ENCODE results near the gene ADGRA1.
"Not testable (repeated sequence)": the region's sequence is repeated elsewhere in the genome, so short reads cannot be mapped to it uniquely, and the experiment has no call there.

Gene ADGRA1, protein sequence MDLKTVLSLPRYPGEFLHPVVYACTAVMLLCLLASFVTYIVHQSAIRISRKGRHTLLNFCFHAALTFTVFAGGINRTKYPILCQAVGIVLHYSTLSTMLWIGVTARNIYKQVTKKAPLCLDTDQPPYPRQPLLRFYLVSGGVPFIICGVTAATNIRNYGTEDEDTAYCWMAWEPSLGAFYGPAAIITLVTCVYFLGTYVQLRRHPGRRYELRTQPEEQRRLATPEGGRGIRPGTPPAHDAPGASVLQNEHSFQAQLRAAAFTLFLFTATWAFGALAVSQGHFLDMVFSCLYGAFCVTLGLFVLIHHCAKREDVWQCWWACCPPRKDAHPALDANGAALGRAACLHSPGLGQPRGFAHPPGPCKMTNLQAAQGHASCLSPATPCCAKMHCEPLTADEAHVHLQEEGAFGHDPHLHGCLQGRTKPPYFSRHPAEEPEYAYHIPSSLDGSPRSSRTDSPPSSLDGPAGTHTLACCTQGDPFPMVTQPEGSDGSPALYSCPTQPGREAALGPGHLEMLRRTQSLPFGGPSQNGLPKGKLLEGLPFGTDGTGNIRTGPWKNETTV

DNA sequence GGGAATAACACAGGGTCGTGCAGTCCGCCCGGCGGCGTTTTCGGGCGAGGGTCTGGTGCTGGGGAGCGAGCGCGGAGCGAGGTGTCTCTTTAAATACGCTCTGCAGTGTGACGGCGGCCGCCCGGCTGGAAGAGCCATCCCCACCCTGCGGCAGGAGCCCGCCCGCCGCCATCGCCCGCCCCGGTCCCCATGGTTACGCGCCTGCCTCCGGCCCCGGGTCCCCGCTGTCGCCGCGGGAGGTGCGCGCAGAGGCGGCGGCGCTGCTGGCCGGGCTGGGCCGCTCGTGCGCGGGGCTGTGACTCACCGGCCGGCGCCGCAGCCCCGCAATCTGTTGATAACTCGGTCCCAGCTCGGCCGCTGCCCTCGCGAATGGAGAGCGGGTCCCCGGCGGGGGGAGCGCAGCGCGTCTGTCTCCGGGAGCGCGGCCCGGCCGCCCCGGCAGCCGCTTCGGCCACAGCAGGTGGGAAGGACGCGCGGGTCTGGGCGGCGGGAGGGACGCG, at the start of gene ADGRA1:
Gene ADGRA1 (plus strand): TSS at position 246 of the 500 bp plus-strand sequence. CDS start 986 bp downstream, outside the sequence.
- no peak for DNase-seq (ENCODE audit: low read depth)

- no peak for DNase-seq (ENCODE audit: low read depth)
These were observed 49.5 kb upstream of the ADGRA1 start for GRCh38 chr10:133038036-133038823.

GRCh38 chr10:133039107-133039802, 48.5 kb upstream of the ADGRA1 start:
- DNase-seq (ENCODE audit: low read depth), result no peak

GRCh38 chr10:133039803-133040165, 47.9 kb upstream of the ADGRA1 start:
- DNase-seq (ENCODE audit: low read depth), result no peak

DNA sequence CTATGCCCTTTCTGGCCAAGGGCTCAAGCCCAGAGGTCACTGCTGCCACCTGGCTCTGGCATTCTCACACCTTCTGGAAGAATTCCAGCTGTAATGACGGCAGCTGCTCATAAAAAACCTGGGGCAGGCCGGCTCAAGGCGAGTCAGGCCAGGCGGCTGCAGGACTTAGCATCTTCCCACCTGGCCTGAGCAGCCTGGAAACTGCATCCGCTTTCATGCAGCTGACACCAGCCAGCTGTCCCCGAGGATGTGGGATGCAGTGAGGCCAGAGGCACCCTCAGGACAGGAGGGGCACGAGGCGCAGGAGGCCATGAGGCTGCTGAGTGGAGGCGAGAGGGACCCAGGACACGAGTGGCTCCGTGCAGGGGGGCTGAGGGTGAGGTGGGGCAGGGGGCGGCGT, 47.5 kb upstream of the ADGRA1 start:
- no peak for DNase-seq (ENCODE audit: low read depth)

DNA sequence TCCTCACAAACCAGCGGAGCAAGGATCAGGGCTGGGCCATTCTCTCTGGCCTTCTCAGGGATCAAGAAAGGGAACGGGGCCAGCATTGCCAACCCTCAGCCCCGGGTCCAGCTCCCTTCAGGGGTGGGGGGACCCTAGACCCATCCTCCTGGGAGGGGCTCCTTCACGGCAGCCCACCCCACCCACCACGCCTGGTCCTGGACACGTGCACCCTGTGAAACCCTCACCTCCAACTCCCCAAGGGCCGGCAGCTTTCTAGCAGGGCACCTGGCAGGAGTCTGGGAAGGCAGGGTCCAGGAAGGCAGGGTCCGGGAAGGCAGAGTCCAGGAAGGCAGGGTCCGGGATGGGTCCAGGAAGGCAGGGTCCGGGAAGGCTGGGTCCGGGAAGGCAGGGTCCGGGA, 46.6 kb upstream of the ADGRA1 start:
- DNase-seq (ENCODE audit: low read depth), result no peak

- DNase-seq (ENCODE audit: low read depth), result no peak
These were observed 45.7 kb upstream of the ADGRA1 start for GRCh38 chr10:133042061-133042460.

DNA sequence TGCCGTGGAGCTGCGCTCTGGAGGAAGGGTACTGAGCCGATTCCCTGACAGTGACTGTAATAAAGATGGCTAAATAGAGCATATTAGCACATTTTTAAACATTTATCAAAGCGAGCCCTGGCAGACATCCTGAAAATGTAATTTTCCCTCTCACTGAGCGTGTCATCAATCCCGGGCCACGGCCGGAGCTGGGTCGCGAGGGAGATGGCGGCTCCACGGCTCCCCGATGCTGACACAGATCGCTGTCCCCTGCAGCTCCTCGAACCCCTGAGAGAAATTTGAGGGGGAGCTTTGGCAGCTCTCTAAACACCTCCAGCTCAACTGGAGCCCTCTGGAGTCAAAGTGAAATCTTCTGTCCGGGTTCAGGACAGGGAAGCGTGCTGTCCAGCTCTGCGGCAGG, 44.9 kb upstream of the ADGRA1 start:
- no peak for DNase-seq (ENCODE audit: low read depth)

- DNase-seq (ENCODE audit: low read depth), result no peak
These were observed 44.0 kb upstream of the ADGRA1 start for GRCh38 chr10:133043541-133044225.

- DNase-seq (ENCODE audit: low read depth), result no peak
These were observed 43.3 kb upstream of the ADGRA1 start for GRCh38 chr10:133044401-133044811.

DNA sequence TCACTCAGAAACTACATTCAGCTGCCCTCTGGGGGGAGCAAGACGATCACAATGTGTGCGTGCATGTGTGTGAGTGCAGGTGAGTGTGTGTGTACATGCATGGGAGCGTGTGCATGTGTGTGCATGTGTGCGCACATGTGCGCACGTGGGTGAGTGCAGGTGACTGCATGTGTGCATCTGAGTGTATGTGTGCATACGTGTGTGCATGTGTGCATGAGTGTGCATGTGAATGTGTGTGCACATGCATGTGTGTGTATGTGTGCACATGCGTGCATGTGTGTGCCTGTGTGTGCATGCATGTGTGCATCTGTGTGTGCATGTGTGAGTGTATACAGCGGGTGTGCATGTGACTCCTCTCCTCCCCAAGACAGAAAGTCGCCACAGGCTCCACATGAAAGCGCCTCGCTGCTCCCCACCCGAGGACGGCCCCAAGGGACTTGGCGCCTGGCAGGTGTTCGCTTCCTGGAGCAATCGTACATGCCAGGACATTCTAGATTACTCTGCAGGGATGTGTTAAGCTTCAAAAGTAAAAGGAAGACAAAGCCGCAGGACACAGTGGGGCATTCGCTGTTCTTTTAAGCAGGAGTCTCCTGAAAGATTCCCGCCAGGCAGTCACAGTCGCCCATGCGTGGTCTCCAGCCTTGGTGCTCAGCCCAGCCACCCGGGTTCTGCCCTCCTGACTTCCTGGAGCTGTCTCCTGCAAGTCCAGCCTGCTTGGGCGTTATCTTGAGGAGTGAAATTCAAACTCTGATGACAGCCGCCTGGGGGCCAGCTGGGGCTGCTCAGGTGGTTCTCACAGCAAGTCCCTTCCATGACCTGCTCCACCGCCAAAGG, 42.0 kb upstream of the ADGRA1 start:
- no peak for DNase-seq (ENCODE audit: low read depth)

- no peak for DNase-seq (ENCODE audit: low read depth)
These were observed 41.3 kb upstream of the ADGRA1 start for GRCh38 chr10:133046390-133046765.

- no peak for DNase-seq (ENCODE audit: low read depth)
These were observed 40.1 kb upstream of the ADGRA1 start for GRCh38 chr10:133047526-133048123.

DNA sequence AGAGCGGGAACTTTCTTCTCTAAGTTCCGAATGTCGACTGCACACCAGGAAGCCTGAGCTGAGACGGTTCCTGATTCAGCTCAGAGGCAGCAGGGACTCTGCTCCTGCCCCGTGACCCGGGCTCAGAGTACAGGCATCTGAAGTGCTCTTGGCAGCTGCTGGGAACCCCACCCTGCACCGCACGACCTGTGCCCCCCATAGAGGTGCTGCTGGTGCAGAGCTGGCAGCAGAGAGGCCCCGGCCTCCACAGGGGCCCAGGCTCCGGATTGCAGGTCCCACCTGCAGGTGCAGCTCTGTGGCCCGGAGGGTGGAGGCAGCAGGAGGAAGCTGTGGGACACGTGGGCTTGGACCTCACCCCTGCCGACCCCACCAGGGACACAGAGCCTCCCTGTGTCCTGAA, 39.5 kb upstream of the ADGRA1 start:
- no peak for DNase-seq (ENCODE audit: low read depth)

DNA sequence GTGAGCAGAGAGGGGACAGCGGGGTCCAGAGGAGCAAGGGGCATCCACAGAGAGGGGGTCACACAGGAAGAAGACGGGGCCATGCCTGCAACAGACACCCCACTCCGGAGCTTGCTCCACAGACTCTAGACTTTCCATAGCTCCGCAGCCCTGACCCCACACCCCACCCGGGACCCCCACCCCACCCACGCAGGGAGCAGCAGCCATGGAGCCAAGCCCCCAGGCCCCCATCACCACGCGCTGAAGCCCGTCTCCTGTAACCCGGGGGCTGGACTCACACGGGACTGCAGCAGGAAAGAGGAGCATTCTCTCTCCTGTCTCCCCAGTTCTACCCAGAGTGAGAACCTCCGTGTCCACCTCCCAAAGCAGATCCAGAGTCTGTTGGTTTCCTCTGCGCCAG, 38.8 kb upstream of the ADGRA1 start:
- no peak for DNase-seq (ENCODE audit: low read depth)

DNA sequence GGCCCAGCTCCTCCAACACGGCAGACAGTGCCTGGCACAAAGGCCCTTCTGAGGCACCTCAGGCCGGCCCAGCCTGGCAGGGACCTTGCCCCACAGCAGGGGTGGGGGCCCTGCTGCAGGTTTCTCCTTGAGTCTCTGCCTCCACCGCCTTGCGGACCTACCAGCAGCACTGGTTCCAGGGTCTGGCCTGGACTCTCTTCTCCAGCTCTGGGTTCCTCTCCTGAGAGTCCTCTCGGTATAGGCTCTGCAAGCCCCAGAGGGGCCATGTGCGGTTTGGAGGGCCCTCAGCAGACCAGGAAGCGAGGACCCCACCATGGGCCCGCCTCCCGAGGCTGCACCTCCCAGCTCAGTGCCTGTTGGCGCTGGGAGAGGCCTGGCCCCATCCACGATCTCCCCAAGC, 38.1 kb upstream of the ADGRA1 start:
- no peak for DNase-seq (ENCODE audit: low read depth)

DNA sequence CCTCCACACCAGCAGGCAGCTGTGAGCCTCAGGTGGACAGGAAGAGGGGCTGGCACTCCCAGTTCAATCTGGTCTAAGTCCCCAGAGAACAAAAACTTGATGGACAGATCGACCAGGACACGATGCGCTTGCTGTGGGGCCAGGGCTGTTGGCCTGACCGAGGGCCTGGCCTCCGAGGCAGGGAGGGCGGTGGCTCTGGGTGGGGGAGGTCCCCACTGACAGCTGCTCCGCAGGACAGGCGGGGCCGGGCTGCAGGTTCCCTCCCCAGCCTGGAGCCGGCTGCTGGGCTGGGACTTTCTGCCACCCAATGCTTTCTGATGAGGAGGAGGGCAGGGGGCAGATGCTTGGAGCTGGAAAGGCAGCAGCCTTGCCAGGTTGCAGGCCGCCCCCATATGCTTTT, 37.4 kb upstream of the ADGRA1 start:
- no peak for DNase-seq (ENCODE audit: low read depth)

DNA sequence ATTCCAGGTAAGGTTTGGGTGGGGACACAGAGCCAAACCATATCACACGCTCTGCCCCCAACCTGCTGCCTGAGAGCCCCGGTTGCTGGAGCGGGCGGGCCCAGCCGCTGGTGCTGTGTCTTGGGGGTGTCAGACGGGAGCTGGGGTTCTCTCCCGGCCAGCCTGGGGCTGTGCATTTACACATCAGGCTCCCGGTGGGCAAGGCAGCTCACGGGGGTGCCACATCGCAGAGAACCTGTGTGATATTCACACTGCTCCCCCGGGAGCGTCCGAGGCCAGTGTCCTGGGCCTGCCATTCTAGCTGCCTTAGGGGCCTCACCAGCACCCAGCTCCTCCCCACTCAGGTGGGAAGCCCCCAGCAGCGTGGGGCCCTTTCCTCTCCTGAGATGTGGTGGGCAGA, 35.6 kb upstream of the ADGRA1 start:
- no peak for DNase-seq (ENCODE audit: low read depth)

DNA sequence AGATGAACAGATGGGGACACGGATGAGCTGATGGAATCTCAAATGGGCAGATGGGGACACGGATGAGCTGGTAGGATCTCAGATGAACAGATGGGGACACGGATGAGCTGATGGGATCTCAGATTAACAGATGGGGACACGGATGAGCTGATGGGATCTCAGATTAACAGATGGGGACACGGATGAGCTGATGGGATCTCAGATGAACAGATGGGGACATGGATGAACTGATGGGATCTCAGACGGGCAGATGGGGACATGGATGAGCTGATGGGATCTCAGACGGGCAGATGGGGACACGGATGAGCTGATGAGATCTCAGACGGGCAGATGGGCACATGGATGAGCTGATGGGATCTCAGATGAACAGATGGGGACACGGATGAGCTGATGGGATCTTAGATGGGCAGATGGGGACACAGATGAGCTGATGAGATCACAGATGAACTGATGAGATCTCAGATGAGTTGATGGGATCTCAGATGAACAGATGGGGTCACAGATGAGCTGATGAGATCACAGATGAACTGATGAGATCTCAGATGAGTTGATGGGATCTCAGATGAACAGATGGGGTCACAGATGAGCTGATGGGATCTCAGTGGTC, 34.1 kb upstream of the ADGRA1 start:
- not testable (repeated sequence) for DNase-seq (ENCODE audit: low read depth)

GRCh38 chr10:133055470-133055869, 32.3 kb upstream of the ADGRA1 start:
- no peak for DNase-seq (ENCODE audit: low read depth)
